Head of caudate nucleus (tissue), 42 donors: ENCODE measurements around the gene ZNF112.
A peak's percentile ranks its signal among the peaks of the same experiment; 100 is the strongest.
"Not testable (repeated sequence)": the region's sequence is repeated elsewhere in the genome, so short reads cannot be mapped to it uniquely, and the experiment has no call there.

ENCODE experiments used
- DNase-seq, 42 donors: peaks; one replicate each; pipeline versions ENCODE4 v3.0.0 to v3.0.0-alpha.2; 2020 to 2021; ENCODE audit warnings: mixed read lengths in 7 of 42
- intact Hi-C: fragments of 100-400 bp; cut with DNase I; formaldehyde crosslinking; loops from one replicate; pipeline ENCODE4 v1.15.0; 2022

ZNF112 gene

GRCh38 chr19:44356383-44357111 lies at the start of gene ZNF112:
ZNF112 (minus strand) TSS chr19:44356680; CDS start chr19:44340539, 16,141 bp downstream.
- intact Hi-C loops, result loop anchor here (5.0 kb wide), 1 partner anchor 49 kb away; the partner anchor contains the start of gene ZNF235
- peak; percentile 82 to 98 (median 94) for DNase-seq

- DNase-seq, result peak; percentile 77 to 98 (median 92)
- intact Hi-C loops, result no loop called here
Measured at GRCh38 chr19:44401139-44402115, 44.9 kb upstream of the ZNF112 start, which contains the start of gene ZNF285. ZNF285 (minus strand) TSS chr19:44401608; CDS start chr19:44397213, 4,395 bp downstream.

GRCh38 chr19:44389268-44389667 lies 32.8 kb upstream of the ZNF112 start:
- DNase-seq, intact Hi-C loops: not testable (repeated sequence)

DNA sequence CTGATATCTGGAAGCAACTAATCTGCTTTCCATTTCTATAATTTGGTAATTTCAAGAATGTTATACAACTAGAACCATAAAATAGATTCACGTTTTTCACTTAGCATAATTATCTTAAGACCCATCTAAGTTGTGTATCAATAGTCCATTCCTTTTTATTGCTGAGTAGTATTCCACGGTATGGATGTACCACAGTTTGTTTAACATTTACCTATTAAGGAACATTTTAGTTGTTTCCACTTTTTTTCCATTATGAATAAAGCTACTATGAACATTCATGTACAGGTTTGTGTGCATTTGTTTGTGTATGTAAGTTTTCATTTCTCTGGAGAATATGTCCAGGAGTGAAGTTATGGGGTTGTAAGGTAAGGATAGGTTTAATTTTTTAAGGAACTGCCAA lies 18.3 kb upstream of the ZNF112 start:
- no peak for DNase-seq
- intact Hi-C loops, result no loop called here

- intact Hi-C loops, result no loop called here
- DNase-seq, result no peak
Measured at GRCh38 chr19:44371815-44372480, 15.5 kb upstream of the ZNF112 start.

GRCh38 chr19:44367024-44367423 lies 10.5 kb upstream of the ZNF112 start:
- intact Hi-C loops, result no loop called here
- peak in 2 of 42 donors; percentile 4 to 37 for DNase-seq

DNA sequence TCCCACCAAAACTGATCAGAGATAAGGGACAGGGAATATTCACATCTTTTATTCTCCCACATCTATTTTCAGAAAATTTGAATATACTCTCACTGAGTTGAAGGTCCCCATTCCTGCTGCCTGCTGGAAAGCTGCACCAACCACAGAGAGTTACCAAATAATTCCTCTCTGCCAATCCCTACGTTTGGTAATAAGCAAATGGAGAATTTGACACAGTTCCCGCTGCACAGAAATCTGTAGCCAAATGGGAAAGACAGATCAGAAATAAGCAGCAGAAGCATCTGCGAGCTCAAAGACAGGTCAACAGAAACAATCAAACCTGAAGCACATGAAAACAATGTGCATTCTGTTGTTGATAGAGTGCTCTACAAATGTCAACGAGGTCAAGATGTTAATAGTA lies 9.9 kb downstream of the ZNF112 start:
- intact Hi-C loops, result no loop called here
- peak in 2 of 42 donors; percentile 2 to 43 for DNase-seq

- intact Hi-C loops, result no loop called here
- DNase-seq, result peak in 32 of 42 donors; percentile 6 to 75 (median 24)
Measured at GRCh38 chr19:44345959-44346358, 10.5 kb downstream of the ZNF112 start.

DNA sequence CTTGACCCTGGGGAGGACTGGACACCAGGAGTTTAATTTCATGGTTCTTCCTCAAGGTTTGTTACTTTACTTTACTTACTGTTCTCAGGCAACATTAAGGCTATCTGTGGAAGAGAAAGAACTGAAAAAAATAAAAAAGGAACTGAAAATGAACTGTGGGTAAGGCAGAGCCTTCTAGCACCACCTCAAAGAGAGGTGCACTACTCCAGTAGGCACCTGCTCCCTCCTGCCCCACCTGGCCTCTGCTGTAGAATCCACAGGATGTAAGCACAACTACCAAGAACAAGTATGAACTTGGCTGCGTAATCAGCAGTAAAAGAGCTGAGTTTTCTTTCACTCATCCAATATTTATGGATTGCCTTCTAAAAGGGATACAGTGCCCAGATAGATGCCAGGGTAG lies 12.2 kb downstream of the ZNF112 start:
- intact Hi-C loops, result no loop called here
- DNase-seq, result no peak

DNA sequence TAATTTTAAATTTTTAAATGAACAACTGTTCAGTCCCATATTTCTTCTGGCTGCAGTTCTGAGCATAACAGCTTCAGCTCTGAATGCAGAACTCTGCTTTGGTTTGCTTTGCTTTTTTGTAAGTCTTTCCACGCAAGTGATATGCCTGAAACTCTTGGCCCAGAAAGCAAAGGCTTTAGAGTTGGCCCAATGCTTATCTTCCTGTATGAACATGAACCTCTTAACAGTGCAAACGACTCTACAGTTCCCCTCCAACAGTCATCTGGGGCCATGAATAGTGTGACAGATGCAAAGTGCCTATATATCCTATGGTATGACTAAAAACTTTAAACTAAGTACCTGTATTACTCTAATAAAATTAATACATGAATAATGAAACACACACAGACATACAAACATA lies 14.7 kb downstream of the ZNF112 start:
- DNase-seq, result no peak
- intact Hi-C loops, result no loop called here

GRCh38 chr19:44334639-44335038 lies 21.8 kb downstream of the ZNF112 start:
- DNase-seq, intact Hi-C loops: not testable (repeated sequence)

DNA sequence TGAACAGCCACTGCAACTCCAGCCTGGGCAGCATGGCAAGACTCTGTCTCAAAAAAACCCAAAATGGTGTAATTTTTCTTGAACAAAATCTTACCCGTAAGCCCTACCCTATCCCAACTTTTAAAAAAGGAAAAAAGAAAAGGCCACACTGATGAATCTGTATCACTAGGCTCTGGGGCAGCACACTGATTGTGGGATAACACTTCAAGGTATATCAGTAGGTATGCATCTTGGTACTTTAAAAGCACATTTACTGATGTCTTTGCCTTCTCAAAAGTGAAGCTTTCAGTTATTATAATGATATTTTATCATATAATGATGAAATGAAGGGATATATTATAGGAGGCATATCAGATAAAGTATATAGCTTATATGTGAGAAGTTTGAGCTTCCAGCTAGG lies 24.3 kb downstream of the ZNF112 start:
- DNase-seq, result no peak
- intact Hi-C loops, result no loop called here

DNA sequence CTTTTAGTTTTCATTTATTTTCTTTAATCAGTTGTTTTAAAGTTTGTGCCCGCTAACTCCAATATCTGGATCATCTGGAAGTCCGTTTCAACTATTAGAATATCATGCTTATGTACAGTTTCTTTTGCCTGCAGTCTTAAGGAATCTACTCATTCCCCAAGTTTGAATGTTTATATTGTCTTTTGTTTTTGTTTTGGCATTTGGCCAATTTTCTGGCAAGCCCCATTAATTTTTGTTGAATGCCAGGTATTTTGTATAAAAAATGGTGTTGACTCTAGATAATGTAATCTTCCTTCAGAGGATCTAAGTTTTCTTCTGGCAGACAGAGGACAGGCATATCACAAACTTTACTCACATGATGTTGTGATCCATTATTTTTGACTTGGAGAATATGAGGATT lies 40.6 kb downstream of the ZNF112 start:
- intact Hi-C loops, result no loop called here
- DNase-seq, result no peak

GRCh38 chr19:44313231-44313630 lies 43.2 kb downstream of the ZNF112 start:
- DNase-seq, result no peak
- intact Hi-C loops, result no loop called here

- intact Hi-C loops, result loop anchor here (5.0 kb wide), 1 partner anchor 49 kb away; the partner anchor contains the start of gene ZNF112
- no peak for DNase-seq
Measured at GRCh38 chr19:44308011-44308410, 48.5 kb downstream of the ZNF112 start.

DNA sequence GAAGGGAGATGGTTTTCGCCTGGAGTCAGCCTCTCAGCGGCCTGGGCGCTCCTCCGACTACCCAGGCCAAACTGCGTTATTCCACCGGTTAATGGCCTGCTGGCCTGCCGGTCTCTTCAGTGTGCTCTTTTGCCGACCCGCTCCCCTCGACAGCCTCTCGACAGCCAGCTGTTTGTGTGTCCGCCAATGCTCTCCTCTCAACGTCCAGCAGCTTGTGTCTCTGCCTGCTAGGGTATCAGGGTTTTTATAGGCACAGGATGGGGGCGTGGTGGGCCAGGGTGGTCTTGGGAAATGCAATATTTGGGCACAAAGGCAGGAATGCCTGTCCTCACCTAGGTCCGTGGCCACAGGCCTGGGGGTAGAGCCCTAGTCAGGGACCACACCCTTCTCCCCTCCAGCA lies 50.2 kb downstream of the ZNF112 start:
- no peak for DNase-seq
- intact Hi-C loops, result loop anchor here (5.0 kb wide), 1 partner anchor 51 kb away; the partner anchor contains the start of gene ZNF112

DNA sequence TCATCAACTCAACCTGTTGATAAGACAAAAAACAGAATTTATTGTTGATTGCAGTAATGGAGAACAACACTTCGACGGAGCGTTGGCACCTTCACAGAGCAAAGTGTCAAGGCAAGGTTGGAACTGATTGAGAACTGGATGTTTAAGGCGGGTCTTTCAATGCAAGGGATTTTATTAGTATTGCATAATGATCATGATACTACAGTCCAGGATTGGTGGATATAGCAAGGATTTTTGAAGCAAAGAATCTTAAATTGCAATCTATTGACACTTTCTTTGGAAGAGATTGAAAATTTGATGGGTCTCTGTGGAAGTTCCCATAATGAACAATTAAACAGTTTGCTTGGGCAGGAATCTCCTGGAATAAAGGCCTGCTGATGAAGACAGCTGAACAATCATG lies 51.0 kb downstream of the ZNF112 start:
- intact Hi-C loops, result loop anchor here (5.0 kb wide), 1 partner anchor 52 kb away; the partner anchor contains the start of gene ZNF112
- peak in 1 of 42 donors; percentile 42 for DNase-seq

GRCh38 chr19:44304659-44305193 lies 51.8 kb downstream of the ZNF112 start, which contains the start of gene ZNF235:
ZNF235 (minus strand) TSS chr19:44305025; CDS start chr19:44303404, 1,621 bp downstream.
- DNase-seq, result peak; percentile 80 to 98 (median 94)
- intact Hi-C loops, result loop anchor here (5.0 kb wide), 1 partner anchor 53 kb away; the partner anchor contains the start of gene ZNF112
